ENCODE data around the gene CPTP. TPM values are rescaled to one million over a fixed set of nuclear protein-coding genes. Genes with fewer than 3 reads are reported as not detected.
"Not testable (repeated sequence)": the region's sequence is repeated elsewhere in the genome, so short reads cannot be mapped to it uniquely, and the experiment has no call there.

CPTP gene
- total RNA-seq, 1 donor from 2014 or later: 99.2 TPM

DNA sequence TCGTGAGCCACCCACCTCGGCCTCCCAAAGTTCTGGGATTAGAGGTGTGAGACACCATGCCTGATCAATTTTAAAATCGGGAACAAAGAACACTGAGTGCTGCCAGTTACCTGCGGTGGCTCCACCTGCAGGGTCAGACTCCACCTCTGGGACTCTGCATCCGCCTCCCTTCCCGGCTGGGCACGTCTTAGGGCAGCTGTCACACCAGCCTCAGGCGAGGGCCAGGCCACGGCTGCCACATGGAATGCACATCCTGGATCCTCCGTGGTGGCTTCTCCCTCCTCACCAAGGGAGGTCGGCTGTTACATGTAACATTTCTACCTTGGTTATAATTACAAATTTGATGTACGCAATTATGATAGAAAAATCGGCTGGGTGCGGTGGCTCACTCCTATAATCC is 39.7 kb downstream of the CPTP start:
- DNase-seq: no peak
- H3K27me3 ChIP-seq (ENCODE audit: low read depth): peaks cover 20% of the 10 kb centered on the region
- H3K4me1 ChIP-seq: peaks cover 27% of the 10 kb centered on the region
- no peak overlapping the region for H3K4me3 ChIP-seq
- H3K27ac ChIP-seq (replicated peaks): no peak overlapping the region
- intact Hi-C loops (cut with micrococcal nuclease): no loop called here
- no peaks in the 10 kb centered on the region for H3K9me3 ChIP-seq (replicated peaks)
- TF ChIP-seq, protein P1, sequence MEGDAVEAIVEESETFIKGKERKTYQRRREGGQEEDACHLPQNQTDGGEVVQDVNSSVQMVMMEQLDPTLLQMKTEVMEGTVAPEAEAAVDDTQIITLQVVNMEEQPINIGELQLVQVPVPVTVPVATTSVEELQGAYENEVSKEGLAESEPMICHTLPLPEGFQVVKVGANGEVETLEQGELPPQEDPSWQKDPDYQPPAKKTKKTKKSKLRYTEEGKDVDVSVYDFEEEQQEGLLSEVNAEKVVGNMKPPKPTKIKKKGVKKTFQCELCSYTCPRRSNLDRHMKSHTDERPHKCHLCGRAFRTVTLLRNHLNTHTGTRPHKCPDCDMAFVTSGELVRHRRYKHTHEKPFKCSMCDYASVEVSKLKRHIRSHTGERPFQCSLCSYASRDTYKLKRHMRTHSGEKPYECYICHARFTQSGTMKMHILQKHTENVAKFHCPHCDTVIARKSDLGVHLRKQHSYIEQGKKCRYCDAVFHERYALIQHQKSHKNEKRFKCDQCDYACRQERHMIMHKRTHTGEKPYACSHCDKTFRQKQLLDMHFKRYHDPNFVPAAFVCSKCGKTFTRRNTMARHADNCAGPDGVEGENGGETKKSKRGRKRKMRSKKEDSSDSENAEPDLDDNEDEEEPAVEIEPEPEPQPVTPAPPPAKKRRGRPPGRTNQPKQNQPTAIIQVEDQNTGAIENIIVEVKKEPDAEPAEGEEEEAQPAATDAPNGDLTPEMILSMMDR (IDR thresholded peaks at IDR 0.05; ENCODE audit: borderline replicate concordance): no peak
- no peaks in the 10 kb centered on the region for H3K36me3 ChIP-seq

DNA sequence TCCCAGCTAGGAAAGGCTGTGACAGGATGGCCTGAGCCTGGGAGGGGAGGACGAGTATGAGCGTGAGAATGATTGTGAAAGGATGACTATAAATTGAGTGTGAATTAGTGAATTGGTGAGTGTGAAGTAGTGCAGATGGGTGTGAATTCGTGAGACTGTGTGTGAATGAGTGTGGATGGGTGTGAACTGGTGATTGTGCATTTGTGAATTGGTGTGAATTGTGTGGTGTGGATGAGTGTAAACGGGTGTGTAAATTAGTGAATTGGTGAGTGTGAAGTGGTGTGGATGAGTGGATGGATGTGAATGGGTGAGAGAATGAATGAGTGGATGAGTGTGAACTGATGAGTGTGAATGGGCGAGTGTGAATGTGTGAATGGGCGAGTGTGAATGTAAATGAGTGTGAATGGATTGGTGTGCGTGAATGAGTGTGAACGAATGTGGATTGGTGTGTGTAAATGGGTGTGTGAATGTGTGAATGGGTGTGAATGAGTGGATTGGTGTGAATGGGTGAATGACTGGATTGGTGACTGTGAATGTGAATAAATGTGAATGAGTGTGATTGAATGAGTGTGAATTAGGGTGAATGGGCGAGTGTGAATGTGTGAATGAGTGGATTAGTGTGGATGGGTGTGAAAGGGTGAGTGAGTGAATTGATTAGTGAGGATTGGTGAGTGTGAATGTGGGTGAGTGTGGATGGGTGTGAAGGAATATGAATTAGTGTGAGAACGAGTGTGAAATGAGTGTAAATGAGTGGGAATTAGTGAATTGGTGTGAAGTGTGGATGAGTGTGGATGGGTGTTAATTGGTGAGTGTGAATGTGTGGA is 41.5 kb downstream of the CPTP start:
- peaks cover 13% of the 10 kb centered on the region for H3K4me1 ChIP-seq
- no peaks in the 10 kb centered on the region for H3K36me3 ChIP-seq
- no peak for DNase-seq
- no peak overlapping the region for H3K27ac ChIP-seq (replicated peaks)
- no peaks in the 10 kb centered on the region for H3K9me3 ChIP-seq (replicated peaks)
- H3K27me3 ChIP-seq (ENCODE audit: low read depth): peaks cover 10% of the 10 kb centered on the region
- TF ChIP-seq, protein P1 (IDR thresholded peaks at IDR 0.05; ENCODE audit: borderline replicate concordance): no peak
- H3K4me3 ChIP-seq: no peak overlapping the region
- intact Hi-C loops (cut with micrococcal nuclease): no loop called here

DNA sequence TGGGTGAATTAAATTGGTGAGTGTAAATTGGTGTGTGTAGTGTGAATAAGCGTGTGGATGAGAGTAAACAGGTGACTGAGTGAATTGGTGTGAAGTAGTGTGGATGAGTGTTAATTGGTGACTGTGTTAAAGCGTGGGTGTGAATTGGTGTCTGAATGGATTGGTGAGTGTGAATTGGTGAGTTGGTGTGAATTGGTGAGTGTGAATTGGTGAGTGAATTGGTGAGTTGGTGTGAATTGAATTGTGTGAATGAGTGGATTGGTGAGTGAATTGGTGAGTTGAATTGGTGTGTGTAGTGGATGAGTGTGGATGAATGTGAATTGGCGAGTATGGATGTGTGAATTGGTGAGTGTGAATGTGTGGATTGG is 42.1 kb downstream of the CPTP start:
- TF ChIP-seq, protein P1 (IDR thresholded peaks at IDR 0.05; ENCODE audit: borderline replicate concordance): no peak
- peaks cover 4% of the 10 kb centered on the region for H3K27me3 ChIP-seq (ENCODE audit: low read depth)
- H3K4me1 ChIP-seq: peaks cover 12% of the 10 kb centered on the region
- no peak overlapping the region for H3K27ac ChIP-seq (replicated peaks)
- DNase-seq: no peak
- H3K9me3 ChIP-seq (replicated peaks): no peaks in the 10 kb centered on the region
- intact Hi-C loops (cut with micrococcal nuclease): no loop called here
- H3K4me3 ChIP-seq: no peak overlapping the region
- no peaks in the 10 kb centered on the region for H3K36me3 ChIP-seq

DNA sequence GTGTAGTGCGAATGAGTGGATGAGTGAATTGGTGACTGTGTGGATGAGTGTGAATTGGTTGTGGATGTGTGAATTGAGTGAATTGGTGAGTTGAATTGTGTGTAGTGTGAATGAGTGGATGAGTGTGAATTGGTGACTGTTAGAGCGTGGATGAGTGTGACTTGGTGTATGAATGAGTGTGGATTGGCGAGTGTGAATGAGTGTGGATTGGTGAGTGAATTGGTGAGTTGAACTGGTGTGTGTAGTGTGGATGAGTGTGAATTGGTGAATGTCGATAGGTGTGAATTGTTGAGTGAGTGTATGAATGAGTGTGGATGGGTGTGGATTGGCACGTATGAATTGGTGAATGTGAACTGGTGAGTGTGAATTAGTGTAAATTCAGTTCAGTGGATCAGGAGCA is 42.7 kb downstream of the CPTP start:
- DNase-seq: no peak
- Histone ChIP-seq H3K9me3 (replicated peaks) (no peaks in the 10 kb centered on the region), H3K27me3 (ENCODE audit: low read depth) (no peaks in the 10 kb centered on the region), H3K27ac (replicated peaks) (no peak overlapping the region), H3K4me1 (peaks cover 12% of the 10 kb centered on the region), H3K36me3 (no peaks in the 10 kb centered on the region), H3K4me3 (no peak overlapping the region)
- intact Hi-C loops (cut with micrococcal nuclease): no loop called here
- TF ChIP-seq, protein P1 (IDR thresholded peaks at IDR 0.05; ENCODE audit: borderline replicate concordance): no peak

DNA sequence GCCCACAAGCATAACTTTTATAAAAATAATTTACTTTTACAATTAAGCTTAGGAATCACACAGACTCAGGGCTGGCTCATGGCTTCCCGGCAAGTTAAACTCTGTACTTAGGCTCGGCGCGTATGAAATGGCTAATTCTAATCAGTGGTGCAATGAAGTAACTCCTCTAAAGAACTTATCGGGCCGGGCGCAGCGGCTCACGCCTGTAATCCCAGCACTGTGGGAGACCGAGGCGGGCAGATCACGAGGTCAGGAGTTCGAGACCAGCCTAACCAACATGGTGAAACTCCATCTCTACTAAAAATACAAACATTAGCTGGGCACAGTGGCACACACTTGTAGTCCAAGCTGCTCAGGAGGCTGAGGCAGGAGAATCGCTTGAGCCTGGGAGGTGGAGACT is 45.5 kb downstream of the CPTP start:
- H3K27me3 ChIP-seq (ENCODE audit: low read depth); H3K4me3 ChIP-seq; intact Hi-C loops (cut with micrococcal nuclease); DNase-seq; H3K9me3 ChIP-seq (replicated peaks); H3K27ac ChIP-seq (replicated peaks): not testable (repeated sequence)
- Histone ChIP-seq H3K36me3 (peaks cover 11% of the 10 kb centered on the region), H3K4me1 (peaks cover 37% of the 10 kb centered on the region)

DNA sequence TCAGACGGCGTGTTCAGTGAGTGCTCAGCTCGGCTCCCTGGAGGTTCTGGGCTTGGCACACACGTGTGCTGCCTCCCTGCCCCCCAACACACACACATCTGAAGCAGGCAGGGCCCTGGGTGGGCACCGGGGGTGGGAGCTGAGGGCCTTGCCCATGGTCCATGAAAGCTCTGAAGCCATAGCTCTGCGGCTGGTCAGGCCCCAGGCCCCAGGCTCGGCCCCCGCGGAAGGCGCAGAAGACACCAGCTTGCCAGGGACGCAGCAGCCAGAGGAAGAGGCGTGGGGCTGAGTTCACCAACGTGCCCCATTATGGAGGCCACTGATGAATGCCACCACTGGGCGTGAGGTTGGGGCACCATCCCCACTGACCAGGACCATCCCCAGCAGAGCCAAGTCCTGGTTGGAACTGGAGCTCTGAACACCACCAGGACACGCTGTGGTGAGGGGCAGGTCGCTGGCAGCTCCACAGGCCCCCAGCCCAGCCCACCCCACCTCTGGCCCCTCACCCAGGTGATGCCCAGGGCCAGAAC is 46.2 kb downstream of the CPTP start:
- no peaks in the 10 kb centered on the region for H3K27me3 ChIP-seq (ENCODE audit: low read depth)
- H3K4me3 ChIP-seq: no peak overlapping the region
- no peak overlapping the region for H3K27ac ChIP-seq (replicated peaks)
- peaks cover 11% of the 10 kb centered on the region for H3K36me3 ChIP-seq
- H3K9me3 ChIP-seq (replicated peaks): no peaks in the 10 kb centered on the region
- intact Hi-C loops (cut with micrococcal nuclease): no loop called here
- DNase-seq: no peak
- TF ChIP-seq, protein P1 (IDR thresholded peaks at IDR 0.05; ENCODE audit: borderline replicate concordance): no peak
- H3K4me1 ChIP-seq: peaks cover 41% of the 10 kb centered on the region

Data from left ventricle myocardium inferior (tissue), 1 donor.